ENCODE measurements around the gene OPN1MW3.
"Not testable (repeated sequence)": the region's sequence is repeated elsewhere in the genome, so short reads cannot be mapped to it uniquely, and the experiment has no call there.

GRCh38 chrX:154211499-154211898 lies 45.9 kb upstream of the OPN1MW3 start:
- TF ChIP-seq POLR2A, CTCF, EP300, POLR2AphosphoS5 (IDR thresholded peaks at IDR 0.05): not testable (repeated sequence)

Data from sigmoid colon (tissue), 4 donors.